Liver (tissue), 9 donors: ENCODE results near the gene AKT2. TPM values are rescaled to one million over a fixed set of nuclear protein-coding genes. Genes with fewer than 3 reads are reported as not detected.

Source experiments
- DNase-seq: peaks from one replicate; pipeline ENCODE4 v3.0.0-alpha.2; 2017; ENCODE audit warnings: low spot score
- H3K27ac ChIP-seq, 2 donors: one replicate each; pipeline ENCODE4 v1.7.0; 2013; ENCODE audit warnings: inconsistent platforms in 2 of 2, low read length in 2 of 2, control low read depth in 1 of 2, low read depth in 1 of 2, mild to moderate bottlenecking in 1 of 2
- H3K27me3 ChIP-seq, 4 donors: one replicate each; pipeline versions ENCODE4 v1.6.1 to v1.7.0; 2013; ENCODE audit warnings: low read length in 3 of 4, inconsistent platforms in 1 of 4, mild to moderate bottlenecking in 1 of 4, moderate library complexity in 1 of 4; ENCODE audit not compliant: control insufficient read depth in 4 of 4, insufficient read depth in 4 of 4
- H3K36me3 ChIP-seq, 4 donors: one replicate each; pipeline versions ENCODE4 v1.6.1 to v1.7.0; 2013; ENCODE audit warnings: low read length in 3 of 4, mild to moderate bottlenecking in 3 of 4, low read depth in 1 of 4, moderate library complexity in 1 of 4; ENCODE audit not compliant: control insufficient read depth in 4 of 4, insufficient read depth in 3 of 4
- H3K4me1 ChIP-seq, 4 donors: one replicate each; pipeline versions ENCODE4 v1.6.1 to v1.7.0; 2013; ENCODE audit warnings: low read length in 3 of 4, mild to moderate bottlenecking in 3 of 4, moderate library complexity in 1 of 4; ENCODE audit not compliant: control insufficient read depth in 4 of 4, insufficient read depth in 4 of 4
- H3K4me3 ChIP-seq, 3 donors: one replicate each; pipeline versions ENCODE4 v1.6.1 to v1.7.0; 2013; ENCODE audit warnings: low read length in 3 of 3, control low read depth in 1 of 3, low read depth in 1 of 3, mild to moderate bottlenecking in 1 of 3
- H3K9ac ChIP-seq, 2 donors: one replicate each; pipeline ENCODE4 v1.7.0; 2013; ENCODE audit warnings: low read length in 2 of 2, mild to moderate bottlenecking in 2 of 2, moderate library complexity in 2 of 2, control low read depth in 1 of 2, low read depth in 1 of 2
- H3K9me3 ChIP-seq, 4 donors: one replicate each; pipeline versions ENCODE4 v1.6.1 to v1.7.0; 2013; ENCODE audit warnings: low read length in 3 of 4; ENCODE audit not compliant: control insufficient read depth in 4 of 4
- ATF3 ChIP-seq: IDR thresholded peaks from 2 replicates; pipeline ENCODE4 v1.6.1; 2016; ENCODE audit warnings: antibody characterized with exemption
- CTCF ChIP-seq: fragments of 150-350 bp; IDR thresholded peaks from 2 replicates; pipeline ENCODE4 v1.5.1; 2017; ENCODE audit warnings: improper control_type of control experiment, low read depth, low read length; ENCODE audit not compliant: missing input control
- EGR1 ChIP-seq, 2 donors: IDR thresholded peaks; 2 replicates each; pipeline ENCODE4 v1.6.1; 2016 to 2018; ENCODE audit warnings: antibody characterized with exemption in 2 of 2, low read depth in 2 of 2
- FOXA1 ChIP-seq: IDR thresholded peaks from 2 replicates; pipeline ENCODE4 v1.6.1; 2016; ENCODE audit warnings: antibody characterized with exemption
- GABPA ChIP-seq, 2 donors: IDR thresholded peaks in 1 of 2; conservative IDR thresholded peaks in 1 of 2; 2 replicates each; pipeline ENCODE4 v1.6.1; 2016; ENCODE audit warnings: antibody characterized with exemption in 2 of 2, mild to moderate bottlenecking in 1 of 2, moderate library complexity in 1 of 2
- HNF4A ChIP-seq, 2 donors: conservative IDR thresholded peaks; 2 replicates each; pipeline ENCODE4 v1.6.1; 2016; ENCODE audit warnings: antibody characterized with exemption in 2 of 2, mild to moderate bottlenecking in 2 of 2
- HNF4G ChIP-seq: IDR thresholded peaks from 2 replicates; pipeline ENCODE4 v1.6.1; 2016; ENCODE audit warnings: antibody characterized with exemption
- JUND ChIP-seq, 2 donors: IDR thresholded peaks; 2 replicates each; pipeline ENCODE4 v1.6.1; 2016; ENCODE audit warnings: antibody characterized with exemption in 2 of 2
- MAX ChIP-seq: IDR thresholded peaks from 2 replicates; pipeline ENCODE4 v1.6.1; 2016; ENCODE audit warnings: antibody characterized with exemption
- NR2F2 ChIP-seq: IDR thresholded peaks from 2 replicates; pipeline ENCODE4 v1.6.1; 2016; ENCODE audit warnings: antibody characterized with exemption
- RAD21 ChIP-seq, 2 donors: IDR thresholded peaks; 2 replicates each; pipeline ENCODE4 v1.6.1; 2016; ENCODE audit warnings: antibody characterized with exemption in 2 of 2, mild to moderate bottlenecking in 2 of 2
- REST ChIP-seq: IDR thresholded peaks from 2 replicates; pipeline ENCODE4 v1.6.1; 2016; ENCODE audit warnings: antibody characterized with exemption, mild to moderate bottlenecking
- RXRA ChIP-seq, 2 donors: IDR thresholded peaks; 2 replicates each; pipeline ENCODE4 v1.6.1; 2017 to 2018; ENCODE audit warnings: antibody characterized with exemption in 2 of 2, mild to moderate bottlenecking in 1 of 2
- SP1 ChIP-seq: IDR thresholded peaks from 2 replicates; pipeline ENCODE4 v1.6.1; 2018; ENCODE audit warnings: antibody characterized with exemption, mild to moderate bottlenecking
- TAF1 ChIP-seq: conservative IDR thresholded peaks from 2 replicates; pipeline ENCODE4 v1.6.1; 2016; ENCODE audit warnings: antibody characterized with exemption, mild to moderate bottlenecking
- YY1 ChIP-seq: IDR thresholded peaks from 2 replicates; pipeline ENCODE4 v1.6.1; 2016; ENCODE audit warnings: antibody characterized with exemption, mild to moderate bottlenecking
- ZBTB33 ChIP-seq: IDR thresholded peaks from 2 replicates; pipeline ENCODE4 v1.6.1; 2016; ENCODE audit warnings: antibody characterized with exemption
- WGBS: extraction: QIAGEN DNeasy Blood & Tissue Kit; methylation state at CpG from one replicate; pipeline ENCODE4 v1.1.7; 2013; 5-methylcytosine and 5-hydroxymethylcytosine counted together
- polyA plus RNA-seq, 2 donors: library from polyadenylated mRNA; stranded (reverse) in 1 of 2; unstranded in 1 of 2; fragments of 200-250 nt in 1 of 2; fragments of >200 nt in 1 of 2; fragmentation: Nextera tagmentation in 1 of 2; extraction: Ambion mirVana in 1 of 2; gene quantifications; one replicate each; pipeline versions ENCODE4 v1.2.1 to v1.2.3, GENCODE V29; 2013 to 2015
- total RNA-seq, 2 donors: library from RNA; depleted of rRNA; stranded (reverse); fragments of >200 nt; gene quantifications; one replicate each; pipeline ENCODE4 v1.2.3, GENCODE V29; 2014
- donor health status: healthy.
- donor health status: healthy.
- donor health status: healthy.
- donor health status: healthy.
- donor health status: healthy.

The AKT2 gene
- total and polyA plus RNA-seq, 4 donors, result 23.2 to 110 (median 60.4) TPM

GRCh38 chr19:40243181-40243580 is 42.0 kb downstream of the AKT2 start:
- no peak for DNase-seq
- Histone ChIP-seq H3K27me3 (no peaks in the 10 kb centered on the region), H3K27ac (no peak overlapping the region), H3K9me3 (no peaks in the 10 kb centered on the region), H3K9ac (no peak overlapping the region), H3K36me3 (peaks cover 17 to 37% (median 30%) of the 10 kb centered on the region in 4 donors), H3K4me1 (peaks cover 0 to 33% (median 19%) of the 10 kb centered on the region in 4 donors), H3K4me3 (no peak overlapping the region)
- TF ChIP-seq ZBTB33 (no peak), REST (no peak), EGR1 (IDR thresholded peaks at IDR 0.05; ENCODE audit: low read depth in 2 of 2) (no peak), FOXA1 (no peak), YY1 (no peak), GABPA (IDR thresholded peaks at IDR 0.05 in 1 of 2, conservative IDR thresholded peaks at IDR 0.05 in 1 of 2) (no peak), HNF4G (no peak), MAX (no peak), SP1 (no peak), NR2F2 (no peak)
- 97% methylated on average over 2 of the region's 2 CpGs for WGBS

GRCh38 chr19:40242480-40242879 is 42.7 kb downstream of the AKT2 start:
- Histone ChIP-seq H3K9ac (no peak overlapping the region), H3K27ac (no peak overlapping the region), H3K27me3 (no peaks in the 10 kb centered on the region), H3K4me3 (no peak overlapping the region), H3K4me1 (peaks cover 0 to 28% (median 16%) of the 10 kb centered on the region in 4 donors), H3K9me3 (no peaks in the 10 kb centered on the region), H3K36me3 (peaks cover 19 to 44% (median 31%) of the 10 kb centered on the region in 4 donors)
- no peak for TF ChIP-seq REST
- TF ChIP-seq ATF3, result no peak
- TF ChIP-seq HNF4A (conservative IDR thresholded peaks at IDR 0.05), result no peak
- no peak for TF ChIP-seq GABPA (IDR thresholded peaks at IDR 0.05 in 1 of 2, conservative IDR thresholded peaks at IDR 0.05 in 1 of 2)
- no peak for TF ChIP-seq RXRA (IDR thresholded peaks at IDR 0.05)
- no peak for TF ChIP-seq FOXA1
- TF ChIP-seq CTCF, result no peak
- TF ChIP-seq RAD21 (IDR thresholded peaks at IDR 0.05), result no peak
- TF ChIP-seq HNF4G, result no peak
- TF ChIP-seq TAF1, result no peak
- no peak for TF ChIP-seq EGR1 (IDR thresholded peaks at IDR 0.05; ENCODE audit: low read depth in 2 of 2)
- no peak for TF ChIP-seq JUND (IDR thresholded peaks at IDR 0.05)
- no peak for TF ChIP-seq SP1
- DNase-seq, result no peak
- WGBS, result 93% methylated on average over 12 of the region's 12 CpGs
